Measurements from ENCODE around the gene ATAD1.

The ATAD1 gene

DNA sequence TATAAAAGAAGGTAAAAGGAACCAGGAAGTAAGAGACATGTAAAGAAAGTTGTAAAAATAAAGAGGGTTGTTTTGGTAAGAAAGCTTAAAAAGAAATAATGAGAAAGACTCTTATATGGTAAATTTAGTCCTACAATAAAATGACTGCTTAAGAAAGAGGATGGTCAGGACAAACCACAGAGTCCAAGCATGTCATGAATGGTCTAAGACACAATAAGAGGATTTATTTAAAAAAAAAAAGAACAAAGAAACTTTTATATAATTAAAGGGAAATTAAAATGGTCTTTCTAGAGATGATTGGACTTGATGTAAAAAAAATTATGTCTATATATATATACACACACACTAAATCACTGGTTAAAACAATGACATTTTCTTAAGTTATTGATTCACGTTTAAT lies 18.2 kb downstream of the ATAD1 start:
- no peak for DNase-seq

DNA sequence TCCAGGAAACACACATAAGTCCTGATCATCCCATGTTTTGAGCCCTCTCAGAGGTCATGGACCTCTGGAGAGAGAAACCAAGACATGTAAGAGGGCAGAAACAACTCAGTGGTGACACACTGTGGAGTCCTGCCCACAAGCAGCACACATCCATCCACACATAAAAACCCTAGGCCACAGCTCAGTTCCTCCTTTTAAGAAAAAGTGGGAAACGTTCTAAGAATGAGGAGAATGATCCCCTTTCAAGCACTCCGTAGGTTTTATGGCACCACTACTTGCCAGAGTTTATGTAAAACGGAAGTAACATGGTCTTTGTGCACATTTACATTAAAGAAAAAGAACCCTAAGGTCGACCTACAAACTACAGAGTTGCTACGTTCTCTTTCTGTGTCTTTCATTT lies 19.9 kb downstream of the ATAD1 start:
- DNase-seq: no peak

DNA sequence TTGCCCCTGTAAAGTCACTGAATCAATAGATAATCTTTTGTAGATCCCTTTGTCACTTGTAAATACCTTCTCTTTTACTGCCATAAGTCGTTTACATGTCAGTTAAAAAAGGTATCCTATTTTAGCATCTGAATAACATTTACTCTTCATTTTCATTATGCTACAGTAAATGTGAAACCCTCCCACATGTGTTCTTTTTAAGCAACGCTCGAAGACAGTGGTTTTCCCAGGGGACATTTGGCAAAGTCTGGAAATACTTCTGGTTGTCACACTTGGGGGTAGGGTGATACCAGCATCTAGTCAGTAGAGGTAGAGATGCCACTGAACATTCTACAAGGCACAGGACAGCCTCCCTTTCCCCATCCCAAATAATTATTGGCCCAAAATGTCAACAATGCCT lies 23.7 kb downstream of the ATAD1 start:
- no peak for DNase-seq

DNA sequence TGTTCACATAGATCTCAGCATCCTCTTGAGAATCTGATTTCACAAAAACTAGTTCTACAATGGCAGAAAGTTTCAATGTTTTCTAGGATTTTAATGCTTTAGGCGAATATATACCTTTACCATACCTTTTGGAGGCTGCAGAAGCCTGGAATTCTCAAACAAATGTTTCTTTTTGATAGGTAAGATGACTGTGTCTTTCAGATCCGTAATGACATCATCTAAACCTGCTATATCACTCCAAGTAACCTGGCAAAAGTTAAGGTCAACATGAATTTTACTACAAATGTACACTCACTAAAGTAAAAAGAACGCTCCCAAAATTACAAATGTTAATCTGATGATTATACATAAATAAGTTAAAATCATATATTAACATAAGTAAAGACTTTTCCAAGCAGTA lies 27.8 kb downstream of the ATAD1 start:
- DNase-seq: no peak

DNA sequence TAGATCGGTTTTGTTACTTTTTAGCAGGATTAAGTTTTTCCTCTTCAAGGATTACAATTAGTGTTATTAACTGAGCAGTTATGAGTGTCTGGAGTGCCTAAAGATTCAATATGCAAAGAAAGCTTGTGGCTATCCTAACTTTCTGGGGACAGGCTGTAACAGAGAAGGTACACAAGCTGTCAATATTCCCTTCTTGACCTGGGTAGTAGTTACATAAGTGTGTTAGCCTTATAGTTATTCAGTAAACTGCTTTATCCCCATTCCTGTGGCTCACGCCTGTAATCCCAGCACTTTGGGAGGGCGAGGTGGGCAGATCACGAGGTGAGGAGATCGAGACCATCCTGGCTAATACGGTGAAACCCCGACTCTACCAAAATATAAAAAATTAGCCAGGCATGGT lies 31.6 kb downstream of the ATAD1 start:
- DNase-seq: no peak

DNA sequence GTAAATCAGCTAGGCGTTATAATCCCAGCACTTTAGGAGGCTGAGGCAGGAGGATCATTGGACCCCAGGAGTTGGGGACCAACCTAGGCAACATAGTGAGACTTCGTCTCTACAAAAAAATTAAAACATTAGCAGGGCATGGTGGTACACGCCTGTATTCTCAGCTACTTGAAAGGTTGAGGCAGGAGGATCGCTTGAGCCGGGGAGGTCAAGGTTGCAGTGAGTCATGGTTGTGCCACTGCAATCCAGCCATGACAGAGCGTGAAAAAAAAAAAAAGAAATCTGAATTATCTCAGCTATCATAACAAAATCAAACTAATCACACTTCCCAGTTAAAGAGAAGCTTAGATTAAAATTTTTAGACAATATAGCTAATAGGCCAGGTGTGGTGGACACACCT lies 35.3 kb downstream of the ATAD1 start:
- DNase-seq: no peak

DNA sequence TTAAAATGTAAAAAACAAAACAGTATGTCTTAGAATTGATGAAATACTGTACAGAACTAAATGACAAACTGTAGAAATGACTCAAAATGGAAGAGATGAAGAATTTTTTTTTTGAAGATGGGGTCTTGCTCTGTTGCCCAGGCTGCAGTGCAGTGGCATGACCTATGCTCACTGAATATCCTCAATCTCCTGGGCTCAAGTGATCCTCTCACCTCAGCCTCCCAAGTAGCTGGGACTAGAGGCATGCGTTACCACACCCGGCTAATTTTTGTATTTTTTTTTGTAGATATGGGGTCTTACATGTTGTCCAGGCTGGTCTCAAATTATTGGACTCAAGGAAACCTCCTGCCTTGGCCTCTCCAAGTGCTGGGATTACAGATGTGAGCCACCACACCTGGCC lies 36.5 kb downstream of the ATAD1 start:
- no peak for DNase-seq

DNA sequence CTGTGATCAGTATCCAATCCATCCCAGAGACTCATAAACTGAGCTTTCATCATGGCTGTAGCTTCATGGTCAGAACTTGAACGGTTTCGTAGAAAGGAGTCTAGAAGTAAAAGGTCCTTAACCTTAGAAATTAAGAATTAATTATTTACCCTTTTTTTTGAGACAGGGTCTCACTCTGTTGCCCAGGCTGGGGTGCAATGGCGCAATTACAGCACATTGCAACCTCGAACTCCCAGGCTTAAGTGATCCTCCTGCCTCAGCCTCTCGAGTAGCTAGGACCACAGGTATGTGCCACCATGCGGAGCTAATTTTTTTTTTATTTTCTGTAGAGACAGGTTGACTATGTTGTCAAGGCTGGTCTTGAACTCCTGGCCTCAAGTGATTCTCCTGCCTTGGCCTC lies 41.7 kb downstream of the ATAD1 start:
- DNase-seq: no peak

DNA sequence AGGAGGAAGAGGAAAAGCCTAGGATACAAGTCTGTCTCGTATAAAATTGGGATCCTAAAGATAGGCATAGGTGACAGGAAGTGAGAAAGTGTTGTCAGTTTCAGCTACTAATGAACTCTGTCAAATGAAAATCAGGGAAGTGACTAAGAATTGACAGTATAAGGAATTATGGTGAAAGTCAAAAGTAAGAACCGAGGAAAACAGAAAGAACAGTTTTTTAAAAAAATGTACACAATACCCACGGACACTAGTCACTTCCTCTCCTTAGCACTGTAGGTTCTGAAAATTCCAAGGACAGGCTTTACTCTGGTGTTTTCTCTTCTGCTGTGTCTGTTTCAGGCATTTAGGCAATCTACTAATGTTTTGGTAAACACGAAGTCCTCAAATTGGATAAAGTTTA lies 42.3 kb downstream of the ATAD1 start:
- DNase-seq: no peak

DNA sequence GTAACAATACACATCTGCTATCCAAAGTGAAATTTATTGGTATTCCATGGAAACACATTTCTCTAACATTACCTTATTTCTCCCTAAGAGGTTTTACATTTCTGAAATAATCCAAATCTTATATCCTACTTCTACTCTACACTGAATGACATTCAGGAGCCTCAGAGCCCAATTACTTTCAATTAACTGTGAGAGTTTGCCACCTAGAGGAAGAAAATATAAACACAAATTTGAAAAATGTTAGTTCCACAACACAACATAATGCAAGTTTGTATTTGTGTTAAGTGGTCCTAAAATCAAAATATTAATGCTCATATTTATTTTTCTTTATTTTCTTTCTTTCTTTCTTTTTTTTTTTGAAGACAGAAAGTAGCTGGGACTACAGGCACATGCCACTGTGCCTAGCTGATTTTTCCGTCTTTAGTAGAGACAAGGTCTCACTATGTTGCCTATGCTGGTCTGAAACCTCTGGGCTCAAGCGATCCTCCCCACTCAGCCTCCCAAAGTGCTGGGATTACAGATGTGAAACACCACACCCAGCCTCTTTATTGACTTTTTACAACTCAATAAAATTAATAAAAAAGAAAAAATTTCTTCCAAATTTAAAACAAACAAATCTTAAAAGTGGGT lies 46.0 kb downstream of the ATAD1 start:
- DNase-seq: no peak

DNA sequence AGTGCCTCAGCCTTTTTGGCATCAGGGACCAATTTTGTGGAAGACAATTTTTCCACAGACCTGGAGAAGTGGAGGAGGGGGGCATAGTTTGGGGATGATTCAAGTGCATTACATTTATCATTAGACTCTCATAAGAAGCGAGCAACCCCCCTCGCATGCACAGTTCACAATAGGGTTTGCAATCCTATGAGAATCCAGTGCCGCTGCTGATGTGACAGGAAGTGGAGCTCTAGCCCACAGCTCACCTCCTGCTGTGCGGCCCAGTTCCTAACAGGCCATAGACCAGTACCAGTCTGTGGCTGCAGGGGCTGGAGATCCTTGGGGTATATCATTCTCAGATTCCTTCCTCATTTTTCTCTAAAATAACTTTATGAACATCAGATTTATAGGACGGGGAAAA lies 50.8 kb downstream of the ATAD1 start:
- no peak for DNase-seq

DNA sequence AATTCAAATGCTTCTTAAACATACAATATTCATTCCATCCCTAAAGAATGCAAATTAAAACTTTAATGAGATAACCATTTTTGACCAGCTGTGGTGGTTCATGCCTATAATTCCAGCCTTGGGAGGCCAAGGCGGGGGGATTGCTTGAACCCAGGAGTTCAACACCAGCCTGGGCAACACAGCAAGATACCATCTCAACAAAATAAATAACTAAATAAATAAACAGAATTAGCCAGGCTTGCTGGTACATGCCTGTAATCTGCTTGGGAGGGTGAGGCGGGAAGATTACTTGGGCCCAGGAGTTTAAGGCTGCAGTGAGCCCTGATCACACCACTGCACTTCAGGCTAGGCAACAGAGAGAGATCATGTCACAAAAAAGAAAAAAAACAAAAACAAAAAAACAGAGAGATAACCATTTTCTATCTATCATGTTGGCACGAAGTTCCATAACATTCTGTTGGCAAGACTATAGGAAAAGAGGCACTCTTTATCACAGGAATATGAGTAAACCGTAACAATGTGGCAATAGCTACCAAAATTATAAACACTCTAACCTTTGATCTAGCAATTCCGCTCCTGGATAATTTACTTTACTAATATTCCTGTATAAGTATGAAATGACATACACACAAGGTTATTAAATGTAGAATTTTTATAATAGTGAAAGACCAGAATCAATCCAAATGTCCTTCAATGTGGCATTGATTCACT lies 52.2 kb downstream of the ATAD1 start:
- no peak for DNase-seq

DNA sequence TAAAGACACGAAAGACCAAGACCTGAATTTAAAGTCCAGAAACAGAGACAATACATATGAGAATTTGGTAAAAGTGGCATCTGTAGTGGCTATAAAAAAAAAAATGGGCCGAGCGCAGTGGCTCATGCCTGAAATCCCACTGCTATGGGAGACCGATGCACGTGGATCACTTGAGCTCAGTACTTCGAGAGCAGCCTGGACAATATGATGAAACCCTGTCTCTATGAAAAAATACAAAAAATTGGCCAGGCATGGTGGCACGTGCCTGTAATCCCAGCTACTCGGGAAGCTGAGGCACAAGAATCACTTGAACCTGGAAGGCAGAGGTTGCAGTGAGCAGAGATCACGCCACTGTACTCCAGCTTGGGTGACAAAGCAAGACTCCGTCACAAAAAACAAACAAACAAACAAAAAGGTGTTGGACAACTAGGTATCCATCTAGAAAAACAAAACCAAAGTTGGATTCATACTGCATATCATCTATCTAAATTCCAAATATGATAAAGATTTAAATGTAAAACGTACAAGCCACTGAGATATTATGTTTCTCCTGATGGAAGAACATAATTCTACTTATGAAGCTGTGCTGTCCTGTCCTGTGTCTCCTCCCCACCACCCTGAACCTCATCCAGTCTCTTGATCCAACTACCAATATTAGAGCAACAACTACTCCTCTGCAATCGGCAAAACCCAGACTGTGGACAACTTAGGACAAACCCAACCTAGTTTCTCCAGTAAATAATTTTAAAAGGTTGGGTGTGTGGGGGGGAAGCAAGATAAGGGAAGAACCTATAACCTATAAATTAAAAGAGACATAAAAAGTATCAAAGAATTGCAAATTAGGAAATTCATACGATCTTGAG lies 53.7 kb downstream of the ATAD1 start:
- DNase-seq: no peak

DNA sequence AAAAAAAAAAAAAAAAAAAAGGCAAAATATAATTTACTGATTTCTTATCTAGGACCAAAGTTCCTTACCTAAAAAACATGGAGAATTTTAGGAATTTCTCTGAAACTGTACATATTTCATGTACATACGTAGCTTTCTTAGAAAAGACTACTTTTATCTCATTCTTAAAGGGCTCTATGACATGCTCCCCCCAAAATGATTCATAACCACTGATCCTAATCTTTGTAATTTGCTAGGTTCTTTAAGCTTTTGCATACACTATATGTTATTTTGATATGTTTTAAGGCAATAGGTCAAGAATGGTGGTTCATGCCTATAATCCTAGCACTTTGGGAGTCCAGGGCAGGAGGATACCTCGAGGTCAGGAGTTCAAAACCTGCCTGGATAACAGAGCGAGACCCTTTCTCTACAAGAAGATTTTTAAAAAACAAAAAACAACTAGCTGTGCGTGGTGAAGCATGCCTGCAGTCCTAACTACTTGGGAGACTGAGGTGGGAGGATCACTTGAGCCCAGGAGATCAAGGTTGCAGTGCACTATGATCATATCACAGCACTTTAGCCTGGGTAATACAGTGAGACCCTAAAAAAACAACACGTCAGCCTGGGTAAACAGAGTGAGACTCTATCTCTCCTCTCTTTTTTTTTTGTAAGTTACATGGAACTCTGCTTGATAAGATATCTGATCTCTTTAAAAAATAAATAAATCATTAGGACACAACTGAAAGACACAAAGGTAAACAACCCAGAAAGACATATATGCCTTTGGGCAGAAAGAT lies 54.8 kb downstream of the ATAD1 start:
- DNase-seq: no peak

DNA sequence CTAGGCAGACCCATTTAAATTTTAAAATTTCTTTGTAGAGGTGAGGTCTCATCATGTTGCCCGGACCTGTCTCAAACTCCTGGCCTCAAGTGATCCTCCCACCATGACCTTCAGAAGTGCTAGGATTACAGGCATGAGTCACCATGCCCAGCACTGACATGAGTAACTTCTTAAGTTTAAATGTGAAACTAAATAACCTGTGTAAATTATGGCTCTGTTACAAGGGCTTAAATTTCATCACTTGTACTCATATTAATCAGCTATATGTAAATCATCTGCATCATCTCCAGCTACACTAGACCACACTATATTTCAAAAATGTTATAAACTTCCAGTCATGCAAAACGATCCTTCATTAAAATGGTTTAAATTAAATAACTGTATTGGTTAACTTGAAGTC lies 56.1 kb downstream of the ATAD1 start:
- peak; percentile 5 to 8 for DNase-seq

DNA sequence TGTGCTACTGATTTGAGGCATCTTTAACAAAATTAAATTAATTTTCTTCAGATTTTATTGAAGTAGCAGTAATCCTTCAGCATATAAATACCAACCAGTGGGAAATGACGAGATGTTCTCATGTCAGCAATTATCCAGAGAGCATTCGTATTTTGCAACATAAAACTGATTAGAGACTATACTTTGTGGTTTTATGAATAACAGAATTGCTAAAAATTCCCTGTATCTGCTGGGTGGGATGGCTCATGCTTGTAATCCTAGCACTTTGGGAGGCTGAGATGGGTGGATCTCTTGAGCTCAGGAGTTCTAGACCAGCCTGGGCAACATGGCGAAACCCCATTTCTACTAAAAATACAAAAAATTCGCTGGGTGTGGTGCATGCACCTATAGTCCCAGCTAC lies 56.9 kb downstream of the ATAD1 start:
- no peak for DNase-seq

DNA sequence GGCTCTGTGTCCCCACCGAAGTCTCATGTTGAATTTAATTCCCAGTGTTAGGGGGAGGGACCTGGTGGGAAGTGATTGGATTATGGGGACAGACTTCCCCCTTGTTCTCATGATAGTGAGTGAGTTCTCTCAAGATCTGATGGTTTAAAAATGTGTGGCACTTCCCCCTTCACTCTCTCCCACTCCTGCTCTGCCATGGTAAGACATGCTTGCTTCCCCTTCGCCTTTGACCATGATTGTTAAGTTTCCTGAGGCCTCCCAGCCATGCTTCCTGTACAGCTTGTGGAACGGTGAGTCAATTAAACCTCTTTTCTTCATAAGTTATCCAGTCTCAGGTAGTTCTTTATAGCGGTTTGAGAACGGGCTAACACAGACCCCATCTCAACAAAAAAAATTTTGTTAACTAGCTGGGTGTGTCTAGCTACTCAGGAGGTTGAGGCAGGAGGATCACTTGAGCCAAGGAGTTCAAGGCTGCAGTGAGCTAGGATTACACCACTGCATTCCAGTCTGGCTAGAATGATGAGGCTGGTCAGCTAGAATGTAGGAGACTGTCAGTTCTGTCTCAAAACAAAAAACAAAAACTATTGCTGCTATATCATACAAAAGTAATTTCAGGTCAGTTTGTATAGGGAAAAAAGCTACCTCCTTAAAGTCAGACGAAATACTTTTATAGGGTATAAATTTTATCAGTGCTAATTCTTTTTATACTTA lies 57.7 kb downstream of the ATAD1 start:
- DNase-seq: no peak

DNA sequence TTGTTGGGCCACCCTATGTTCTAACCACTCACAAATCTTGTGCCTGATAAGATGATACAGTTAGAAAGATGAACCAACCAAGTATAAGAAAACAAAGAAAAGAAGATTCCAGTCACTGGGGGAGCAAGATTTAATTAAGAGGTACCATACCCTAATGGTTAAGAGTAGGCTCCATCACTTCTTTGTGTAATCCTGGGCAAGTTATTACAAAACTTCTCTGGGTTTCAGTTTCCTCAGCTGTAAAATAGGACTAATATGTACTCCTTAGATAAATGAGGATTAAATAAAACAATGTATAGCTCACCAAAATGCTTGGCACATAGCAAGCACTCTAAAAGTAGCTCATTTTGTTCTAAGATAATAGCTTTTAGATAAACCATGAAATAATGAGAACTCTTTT lies 58.5 kb downstream of the ATAD1 start:
- DNase-seq: no peak

DNA sequence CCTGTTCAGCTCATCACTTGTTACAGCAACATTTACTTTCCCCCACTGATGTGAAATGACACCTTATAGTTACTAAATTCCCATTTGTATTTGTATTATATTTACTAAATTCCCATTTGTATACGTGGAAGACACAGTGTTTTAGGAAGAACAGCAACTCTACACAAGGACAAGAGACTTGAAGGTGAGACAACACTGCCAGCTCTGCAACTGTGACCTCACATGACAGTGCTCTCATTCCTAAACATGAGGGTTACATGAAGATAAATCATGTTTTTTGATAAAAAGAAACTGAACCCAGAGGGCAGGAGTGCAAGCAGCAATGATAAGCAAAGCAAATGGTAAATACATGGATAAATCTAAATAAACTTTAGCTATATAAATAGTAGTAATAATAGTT lies 60.3 kb downstream of the ATAD1 start:
- no peak for DNase-seq

DNA sequence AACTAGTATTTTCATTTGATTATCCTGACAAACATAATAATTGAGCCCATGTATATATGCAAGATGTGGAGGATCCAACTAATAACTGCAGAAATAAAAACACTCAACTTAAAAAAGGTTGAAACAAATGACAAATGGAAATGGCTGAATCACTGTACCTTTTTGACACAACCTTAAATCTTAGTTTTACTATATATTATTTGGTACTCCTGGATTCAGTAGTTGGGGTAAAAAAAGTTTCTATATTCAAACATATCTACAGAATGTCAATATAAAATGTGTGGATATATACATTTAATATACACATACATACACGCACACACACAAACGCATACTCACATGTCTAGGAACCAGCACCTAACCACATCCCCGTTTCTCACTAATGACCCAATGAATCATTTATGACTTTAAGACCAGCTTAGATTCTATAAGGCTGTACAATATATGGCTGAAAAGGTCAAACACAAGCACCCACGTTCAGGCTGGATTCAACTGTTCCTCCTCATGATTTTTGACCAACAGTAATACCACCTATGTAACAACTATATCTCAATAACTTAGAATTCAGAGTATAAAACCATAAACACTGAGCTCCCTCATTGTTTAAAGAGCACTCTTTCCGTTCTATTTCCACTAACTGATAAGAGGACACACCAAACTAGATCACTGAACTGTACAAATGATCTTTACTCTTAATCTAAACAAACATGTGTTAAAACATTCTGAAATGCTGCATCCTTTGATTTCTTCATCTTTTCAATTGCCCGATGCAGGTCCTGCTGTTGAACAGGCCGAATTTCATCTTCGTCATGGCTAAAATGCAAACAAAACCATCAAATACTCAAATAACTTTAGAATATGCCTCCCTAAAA lies 63.8 kb downstream of the ATAD1 start:
- no peak for DNase-seq

DNA sequence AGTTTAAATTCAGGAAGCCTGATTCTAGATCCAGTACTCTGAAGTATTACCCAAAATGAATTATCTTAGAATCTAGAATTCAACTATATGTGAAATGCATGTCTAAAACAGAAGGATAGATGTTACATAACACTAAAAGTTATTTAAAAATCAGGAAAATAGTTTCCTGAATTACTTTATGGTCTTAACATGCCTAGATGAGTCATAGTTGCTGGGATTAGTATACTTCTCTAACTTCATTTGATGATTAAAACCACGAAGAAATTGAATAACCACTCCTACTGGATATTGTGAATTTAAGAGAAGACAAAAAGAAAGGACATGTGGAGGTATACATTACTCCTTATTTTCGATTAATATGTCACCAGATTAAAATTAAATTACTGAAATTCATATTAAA lies 65.5 kb downstream of the ATAD1 start:
- no peak for DNase-seq

DNA sequence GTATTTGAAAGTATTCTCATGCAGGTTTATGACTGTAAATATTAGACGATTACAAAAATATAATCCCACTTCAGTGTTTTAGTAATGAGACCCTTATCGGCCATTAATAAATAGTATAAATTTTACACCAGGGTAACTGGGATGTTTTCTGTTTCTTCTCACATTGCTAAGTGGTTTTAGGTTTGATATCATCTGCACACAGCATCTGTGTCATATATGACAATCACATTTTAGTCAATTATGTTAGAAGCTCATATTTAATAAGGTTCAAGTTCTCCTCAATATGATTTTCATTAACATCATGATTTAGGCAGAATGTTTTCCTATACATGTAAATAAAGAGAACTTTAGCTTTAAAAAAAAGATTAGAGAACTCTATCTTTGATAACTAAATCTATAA lies 66.8 kb downstream of the ATAD1 start:
- DNase-seq: no peak

Data from activated CD4-positive, alpha-beta T cell treated with anti-CD3 and anti-CD28 coated beads, Interleukin-2, amount 50 U/mL, for 4 hours (primary cell).